ENCODE measurements around the gene MGP.

Gene MGP

GRCh38 chr12:14885718-14886221 is at the start of gene MGP:
MGP (minus strand) TSS chr12:14885854; CDS start chr12:14885791, 63 bp downstream.
- DNase-seq (ENCODE audit: low read depth in 2 of 2) = no peak

GRCh38 chr12:14935031-14935430 is 49.4 kb upstream of the MGP start:
- DNase-seq (ENCODE audit: low read depth in 2 of 2) = no peak

GRCh38 chr12:14934511-14934910 is 48.9 kb upstream of the MGP start:
- no peak for DNase-seq (ENCODE audit: low read depth in 2 of 2)

GRCh38 chr12:14931791-14932560 is 46.3 kb upstream of the MGP start:
- DNase-seq (ENCODE audit: low read depth in 2 of 2) = no peak

GRCh38 chr12:14931359-14931758 is 45.7 kb upstream of the MGP start:
- no peak for DNase-seq (ENCODE audit: low read depth in 2 of 2)

- DNase-seq (ENCODE audit: low read depth in 2 of 2) = no peak
Observed at GRCh38 chr12:14930299-14930698, 44.6 kb upstream of the MGP start.

GRCh38 chr12:14928931-14929330 is 43.3 kb upstream of the MGP start:
- no peak for DNase-seq (ENCODE audit: low read depth in 2 of 2)

GRCh38 chr12:14927267-14927666 is 41.6 kb upstream of the MGP start:
- DNase-seq (ENCODE audit: low read depth in 2 of 2) = no peak

GRCh38 chr12:14924541-14924940 is 38.9 kb upstream of the MGP start:
- no peak for DNase-seq (ENCODE audit: low read depth in 2 of 2)

- no peak for DNase-seq (ENCODE audit: low read depth in 2 of 2)
Observed at GRCh38 chr12:14923944-14924343, 38.3 kb upstream of the MGP start.

GRCh38 chr12:14921218-14921617 is 35.6 kb upstream of the MGP start:
- DNase-seq (ENCODE audit: low read depth in 2 of 2) = no peak

GRCh38 chr12:14920475-14921126 is 34.9 kb upstream of the MGP start:
- no peak for DNase-seq (ENCODE audit: low read depth in 2 of 2)

- no peak for DNase-seq (ENCODE audit: low read depth in 2 of 2)
Observed at GRCh38 chr12:14919455-14919854, 33.8 kb upstream of the MGP start.

GRCh38 chr12:14915736-14916135 is 30.1 kb upstream of the MGP start:
- no peak for DNase-seq (ENCODE audit: low read depth in 2 of 2)

GRCh38 chr12:14913381-14913781 is 27.7 kb upstream of the MGP start:
- no peak for DNase-seq (ENCODE audit: low read depth in 2 of 2)

GRCh38 chr12:14911131-14911530 is 25.5 kb upstream of the MGP start:
- DNase-seq (ENCODE audit: low read depth in 2 of 2) = no peak

GRCh38 chr12:14910090-14910915 is 24.6 kb upstream of the MGP start:
- no peak for DNase-seq (ENCODE audit: low read depth in 2 of 2)

GRCh38 chr12:14907953-14908352 is 22.3 kb upstream of the MGP start:
- DNase-seq (ENCODE audit: low read depth in 2 of 2) = no peak

GRCh38 chr12:14906114-14906513 is 20.5 kb upstream of the MGP start:
- no peak for DNase-seq (ENCODE audit: low read depth in 2 of 2)

GRCh38 chr12:14905269-14906004 is 19.8 kb upstream of the MGP start:
- no peak for DNase-seq (ENCODE audit: low read depth in 2 of 2)

- DNase-seq (ENCODE audit: low read depth in 2 of 2) = no peak
Observed at GRCh38 chr12:14904854-14905253, 19.2 kb upstream of the MGP start.
